ENCODE results near the gene DNAH7. TPM values are rescaled to one million over a fixed set of nuclear protein-coding genes. Genes with fewer than 3 reads are reported as not detected.

Gene DNAH7
- polyA plus RNA-seq, 1 donor (not counting 4 experiments of a cell fraction or from before 2014, with no cell fraction given), result 0.17 TPM

DNA sequence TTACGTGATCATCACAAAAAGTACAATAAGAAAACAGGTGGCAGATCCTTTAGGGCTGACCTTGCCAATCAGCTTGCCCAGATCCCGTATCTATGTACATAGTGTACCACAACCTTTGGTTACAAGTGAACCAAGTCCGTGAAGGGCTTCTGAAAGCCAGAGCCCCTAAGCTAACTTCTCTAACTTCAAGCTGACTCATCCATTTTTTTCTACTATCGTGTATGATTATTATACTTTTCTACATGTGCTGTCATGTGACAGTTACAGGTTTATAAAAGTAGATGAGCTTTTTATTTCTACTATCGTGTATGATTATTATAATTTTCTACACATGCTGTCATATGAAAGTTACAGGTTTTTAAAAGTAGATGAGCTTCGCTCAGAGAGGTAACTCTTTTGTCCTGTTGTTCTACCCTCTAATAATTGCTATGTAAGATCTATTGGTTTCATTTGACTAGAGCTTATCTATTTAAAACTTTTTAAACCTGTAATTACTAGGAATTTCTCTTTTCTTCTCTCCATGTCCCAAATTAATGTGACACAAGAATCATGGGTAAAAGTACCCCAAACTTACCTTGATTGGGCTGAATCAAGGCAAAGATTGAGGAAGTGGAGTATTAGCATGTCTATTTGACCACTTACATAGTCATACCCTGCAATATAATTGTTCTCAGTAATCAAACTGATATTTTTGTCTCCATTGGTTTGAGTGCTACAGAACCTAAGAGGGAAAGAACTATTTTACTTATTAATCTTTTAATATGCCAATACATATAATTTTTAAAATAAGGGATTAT is 29.4 kb upstream of the DNAH7 start:
- Histone ChIP-seq H3K27me3 (ENCODE audit: control insufficient read depth, extremely low read depth, insufficient read depth, low read length) (no peaks in the 10 kb centered on the region), H3K4me2 (ENCODE audit: control insufficient read depth, extremely low read depth, insufficient read depth, low read depth, low read length) (no peak overlapping the region), H3K9me3 (ENCODE audit: control insufficient read depth, low read depth, low read length) (no peaks in the 10 kb centered on the region), H3K36me3 (ENCODE audit: control insufficient read depth in 2 of 2, extremely low read depth in 1 of 2, insufficient read depth in 2 of 2, low read length in 2 of 2) (no peaks in the 10 kb centered on the region), H3K9me1 (ENCODE audit: control insufficient read depth, extremely low read depth, insufficient read depth, low read length) (no peaks in the 10 kb centered on the region), H3K79me2 (ENCODE audit: control insufficient read depth, insufficient read depth, low read length) (no peaks in the 10 kb centered on the region), H2AFZ (ENCODE audit: control insufficient read depth, low read length) (no peak overlapping the region), H3K4me3 (ENCODE audit: control insufficient read depth in 2 of 3, extremely low read depth in 1 of 3, insufficient read depth in 2 of 3, low read depth in 1 of 3, low read length in 3 of 3) (no peak overlapping the region), H3K4me1 (ENCODE audit: control insufficient read depth, extremely low read depth, insufficient read depth, low read length) (no peaks in the 10 kb centered on the region), H4K20me1 (ENCODE audit: control insufficient read depth, extremely low read depth, insufficient read depth, low read length) (no peaks in the 10 kb centered on the region), H3K9ac (ENCODE audit: control insufficient read depth, extremely low read depth, insufficient read depth, low read length) (no peak overlapping the region), H3K27ac (ENCODE audit: control insufficient read depth, insufficient read depth, low read length) (no peak overlapping the region)
- TF ChIP-seq, protein P1, sequence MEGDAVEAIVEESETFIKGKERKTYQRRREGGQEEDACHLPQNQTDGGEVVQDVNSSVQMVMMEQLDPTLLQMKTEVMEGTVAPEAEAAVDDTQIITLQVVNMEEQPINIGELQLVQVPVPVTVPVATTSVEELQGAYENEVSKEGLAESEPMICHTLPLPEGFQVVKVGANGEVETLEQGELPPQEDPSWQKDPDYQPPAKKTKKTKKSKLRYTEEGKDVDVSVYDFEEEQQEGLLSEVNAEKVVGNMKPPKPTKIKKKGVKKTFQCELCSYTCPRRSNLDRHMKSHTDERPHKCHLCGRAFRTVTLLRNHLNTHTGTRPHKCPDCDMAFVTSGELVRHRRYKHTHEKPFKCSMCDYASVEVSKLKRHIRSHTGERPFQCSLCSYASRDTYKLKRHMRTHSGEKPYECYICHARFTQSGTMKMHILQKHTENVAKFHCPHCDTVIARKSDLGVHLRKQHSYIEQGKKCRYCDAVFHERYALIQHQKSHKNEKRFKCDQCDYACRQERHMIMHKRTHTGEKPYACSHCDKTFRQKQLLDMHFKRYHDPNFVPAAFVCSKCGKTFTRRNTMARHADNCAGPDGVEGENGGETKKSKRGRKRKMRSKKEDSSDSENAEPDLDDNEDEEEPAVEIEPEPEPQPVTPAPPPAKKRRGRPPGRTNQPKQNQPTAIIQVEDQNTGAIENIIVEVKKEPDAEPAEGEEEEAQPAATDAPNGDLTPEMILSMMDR (optimal IDR thresholded peaks at IDR 0.05 in 1 of 3, IDR thresholded peaks at IDR 0.05 in 1 of 3, conservative IDR thresholded peaks at IDR 0.05 in 1 of 3; ENCODE audit: extremely low read depth in 1 of 3, insufficient read depth in 2 of 3, low read length in 3 of 3), result no peak
- no peak for TF ChIP-seq EZH2 (IDR thresholded peaks at IDR 0.05; ENCODE audit: low read length)
- FAIRE-seq (no peak), DNase-seq (ENCODE audit: low read depth, low spot score) (no peak)
- dilution Hi-C loops (cut with MboI; ENCODE audit: extremely low pct_ligation_motif_present, low sequenced_read_pairs), result no loop called here

DNA sequence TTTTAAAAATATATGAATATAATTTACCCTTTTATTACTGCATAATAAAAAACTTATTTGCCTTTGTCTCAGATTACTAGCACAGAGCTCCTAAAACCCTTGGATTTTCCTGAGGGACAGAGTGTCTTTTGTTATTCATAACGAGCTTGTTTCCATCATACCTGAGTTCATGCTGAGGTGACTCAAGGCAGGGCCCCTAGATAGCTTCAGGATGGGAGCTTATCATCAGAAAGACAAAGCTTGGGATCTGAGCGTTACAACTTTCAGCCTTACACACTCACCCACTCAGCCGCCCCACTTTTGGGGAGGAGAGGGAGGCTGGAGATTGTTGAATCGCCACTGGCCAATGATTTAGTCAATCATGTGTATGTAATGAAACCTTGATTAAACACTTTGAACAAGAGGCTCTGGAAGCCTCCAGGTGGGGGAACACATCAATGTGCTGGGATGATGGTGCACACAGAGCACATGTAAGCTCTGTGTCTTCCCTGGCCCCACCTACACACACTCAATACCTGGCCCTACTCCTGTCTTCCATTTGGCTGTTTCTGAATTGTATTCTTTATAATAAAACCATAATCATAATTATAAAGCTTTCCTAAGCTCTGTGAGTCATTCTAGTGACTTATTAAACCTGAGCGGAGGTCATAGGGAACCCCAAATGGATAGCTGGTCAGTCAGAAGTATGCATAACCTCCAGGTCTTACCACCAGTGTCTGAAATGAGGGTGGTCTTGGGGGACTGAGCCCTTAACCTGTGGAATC is 28.5 kb upstream of the DNAH7 start:
- no peaks in the 10 kb centered on the region for H3K9me1 ChIP-seq (ENCODE audit: control insufficient read depth, extremely low read depth, insufficient read depth, low read length)
- H3K9me3 ChIP-seq (ENCODE audit: control insufficient read depth, low read depth, low read length), result no peaks in the 10 kb centered on the region
- TF ChIP-seq, protein P1 (optimal IDR thresholded peaks at IDR 0.05 in 1 of 3, IDR thresholded peaks at IDR 0.05 in 1 of 3, conservative IDR thresholded peaks at IDR 0.05 in 1 of 3; ENCODE audit: extremely low read depth in 1 of 3, insufficient read depth in 2 of 3, low read length in 3 of 3), result no peak
- no peak for TF ChIP-seq EZH2 (IDR thresholded peaks at IDR 0.05; ENCODE audit: low read length)
- no peak overlapping the region for H3K27ac ChIP-seq (ENCODE audit: control insufficient read depth, insufficient read depth, low read length)
- no peaks in the 10 kb centered on the region for H3K36me3 ChIP-seq (ENCODE audit: control insufficient read depth in 2 of 2, extremely low read depth in 1 of 2, insufficient read depth in 2 of 2, low read length in 2 of 2)
- H3K4me2 ChIP-seq (ENCODE audit: control insufficient read depth, extremely low read depth, insufficient read depth, low read depth, low read length), result no peak overlapping the region
- FAIRE-seq (no peak), DNase-seq (ENCODE audit: low read depth, low spot score) (no peak)
- no peaks in the 10 kb centered on the region for H3K79me2 ChIP-seq (ENCODE audit: control insufficient read depth, insufficient read depth, low read length)
- H4K20me1 ChIP-seq (ENCODE audit: control insufficient read depth, extremely low read depth, insufficient read depth, low read length), result no peaks in the 10 kb centered on the region
- H3K4me1 ChIP-seq (ENCODE audit: control insufficient read depth, extremely low read depth, insufficient read depth, low read length), result no peaks in the 10 kb centered on the region
- H2AFZ ChIP-seq (ENCODE audit: control insufficient read depth, low read length), result no peak overlapping the region
- H3K9ac ChIP-seq (ENCODE audit: control insufficient read depth, extremely low read depth, insufficient read depth, low read length), result no peak overlapping the region
- no peak overlapping the region for H3K4me3 ChIP-seq (ENCODE audit: control insufficient read depth in 2 of 3, extremely low read depth in 1 of 3, insufficient read depth in 2 of 3, low read depth in 1 of 3, low read length in 3 of 3)
- H3K27me3 ChIP-seq (ENCODE audit: control insufficient read depth, extremely low read depth, insufficient read depth, low read length), result no peaks in the 10 kb centered on the region
- dilution Hi-C loops (cut with MboI; ENCODE audit: extremely low pct_ligation_motif_present, low sequenced_read_pairs), result no loop called here
